CD14-positive monocyte (primary cell): ENCODE data around the gene SLC1A1. TPM values are rescaled to one million over a fixed set of nuclear protein-coding genes. Genes with fewer than 3 reads are reported as not detected.

Experiments
- DNase-seq, 3 donors: peaks; one replicate each; pipeline ENCODE4 v3.0.0-alpha.2; 2011 to 2022
- H2AFZ ChIP-seq: 2 replicates; pipeline ENCODE4 v1.6.0; 2012; ENCODE audit warnings: mild to moderate bottlenecking, low read depth, low read length, inconsistent platforms; ENCODE audit not compliant: insufficient read depth, poor library complexity, severe bottlenecking
- H3K27ac ChIP-seq, 2 donors: 1 replicate in 1 of 2; 2 replicates in 1 of 2; pipeline ENCODE4 v1.5.1; 2012 to 2013; ENCODE audit warnings: low read length in 2 of 2, control low read depth in 1 of 2, inconsistent platforms in 1 of 2, low read depth in 1 of 2, mild to moderate bottlenecking in 1 of 2
- H3K27me3 ChIP-seq, 2 donors: one replicate each; pipeline versions ENCODE4 v1.6.0 to v1.6.1; 2011 to 2013; ENCODE audit warnings: low read length in 2 of 2; ENCODE audit not compliant: control insufficient read depth in 2 of 2, insufficient read depth in 2 of 2
- H3K36me3 ChIP-seq, 2 donors: replicated peaks in 1 of 2; 1 replicate in 1 of 2; 2 replicates in 1 of 2; pipeline versions ENCODE4 v1.5.1 to v1.6.1; 2012 to 2013; ENCODE audit warnings: low read length in 2 of 2, control low read depth in 1 of 2, inconsistent platforms in 1 of 2, mild to moderate bottlenecking in 1 of 2; ENCODE audit not compliant: insufficient read depth in 2 of 2, control insufficient read depth in 1 of 2
- H3K4me1 ChIP-seq, 2 donors: 1 replicate in 1 of 2; 2 replicates in 1 of 2; pipeline versions ENCODE4 v1.5.1 to v1.6.1; 2012 to 2013; ENCODE audit warnings: low read length in 2 of 2, control low read depth in 1 of 2, inconsistent platforms in 1 of 2, mild to moderate bottlenecking in 1 of 2, moderate library complexity in 1 of 2; ENCODE audit not compliant: insufficient read depth in 2 of 2, control insufficient read depth in 1 of 2
- H3K4me2 ChIP-seq: replicated peaks from 2 replicates; pipeline ENCODE3; 2012; ENCODE audit warnings: low read length, moderate library complexity, mild to moderate bottlenecking; ENCODE audit not compliant: poor library complexity, severe bottlenecking; ENCODE audit errors: extremely low read depth
- H3K4me3 ChIP-seq, 3 experiments: fragments of 200-600 bp in 1 of 3; sonication (generic) in 1 of 3; replicated peaks in 1 of 3; 1 replicate in 2 of 3; 2 replicates in 1 of 3; pipeline ENCODE4 v1.5.1; 2011 to 2013; ENCODE audit warnings: low read length in 3 of 3, mild to moderate bottlenecking in 3 of 3, control low read depth in 2 of 3, low read depth in 2 of 3, inconsistent platforms in 1 of 3, moderate library complexity in 1 of 3
- H3K79me2 ChIP-seq: 2 replicates; pipeline ENCODE4 v1.6.0; 2012; ENCODE audit warnings: mild to moderate bottlenecking, control low read depth, inconsistent platforms, low read length, moderate library complexity; ENCODE audit not compliant: insufficient read depth
- H3K9ac ChIP-seq: 2 replicates; pipeline ENCODE4 v1.6.0; 2017; ENCODE audit warnings: low read length, mild to moderate bottlenecking; ENCODE audit not compliant: insufficient read depth, poor library complexity, severe bottlenecking
- H3K9me3 ChIP-seq, 2 donors: replicated peaks in 1 of 2; 1 replicate in 1 of 2; 2 replicates in 1 of 2; pipeline versions ENCODE4 v1.5.1 to v1.6.1; 2012 to 2013; ENCODE audit warnings: low read length in 2 of 2, control low read depth in 1 of 2; ENCODE audit not compliant: control insufficient read depth in 1 of 2, insufficient read depth in 1 of 2
- H4K20me1 ChIP-seq: 2 replicates; pipeline ENCODE4 v1.6.0; 2012; ENCODE audit warnings: mild to moderate bottlenecking, low read length, control low read depth, moderate library complexity; ENCODE audit not compliant: insufficient read depth
- H3K27ac Mint-ChIP-seq, 7 donors: one replicate each; pipeline ENCODE4 v1.8.0; 2020; ENCODE audit warnings: mild to moderate bottlenecking in 7 of 7, mixed read lengths in 7 of 7, moderate library complexity in 6 of 7, inconsistent platforms in 2 of 7
- H3K27me3 Mint-ChIP-seq, 3 donors: one replicate each; pipeline ENCODE4 v1.8.0; 2021 to 2022; ENCODE audit warnings: low read depth in 3 of 3, mild to moderate bottlenecking in 3 of 3, mixed read lengths in 3 of 3, moderate library complexity in 3 of 3, inconsistent platforms in 1 of 3
- H3K36me3 Mint-ChIP-seq, 2 donors: one replicate each; pipeline ENCODE4 v1.8.0; 2020; ENCODE audit warnings: mixed read lengths in 2 of 2, inconsistent platforms in 1 of 2, mild to moderate bottlenecking in 1 of 2
- H3K4me1 Mint-ChIP-seq: one replicate; pipeline ENCODE4 v1.8.0; 2020; ENCODE audit warnings: mild to moderate bottlenecking, mixed read lengths
- H3K4me3 Mint-ChIP-seq, 2 donors: one replicate each; pipeline ENCODE4 v1.8.0; 2020; ENCODE audit warnings: mild to moderate bottlenecking in 2 of 2, mixed read lengths in 2 of 2, moderate library complexity in 1 of 2
- H3K9me3 Mint-ChIP-seq, 7 donors: one replicate each; pipeline ENCODE4 v1.8.0; 2020 to 2022; ENCODE audit warnings: mixed read lengths in 7 of 7, mild to moderate bottlenecking in 6 of 7, moderate library complexity in 6 of 7, inconsistent platforms in 2 of 7
- CTCF ChIP-seq: fragments of 200-600 bp; IDR thresholded peaks from one replicate; pipeline ENCODE4 v1.8.0; 2022; ENCODE audit warnings: antibody characterized with exemption, mild to moderate bottlenecking
- WGBS: methylation state at CpG from one replicate; pipeline ENCODE4 v1.1.5; 2013; ENCODE audit warnings: missing lambda C conversion rate; ENCODE audit not compliant: insufficient coverage; 5-methylcytosine and 5-hydroxymethylcytosine counted together
- intact Hi-C, 2 donors: fragments of 100-400 bp; cut with micrococcal nuclease; formaldehyde crosslinking; loops; one replicate each; pipeline versions ENCODE4 v1.15.0 to v1.15.1; 2023
- polyA plus RNA-seq, 3 donors: library from polyadenylated mRNA; depleted of rRNA in 1 of 3; unstranded in 2 of 3; stranded (reverse) in 1 of 3; fragments of 300-500 nt in 2 of 3; fragments of >200 nt in 1 of 3; fragmentation: Illumina TruSeq in 2 of 3; gene quantifications; 1 replicate in 2 of 3; 2 replicates in 1 of 3; pipeline ENCODE4 v1.2.3, GENCODE V29; 2012 to 2021

The SLC1A1 gene
- polyA plus RNA-seq, 3 donors: not detected

GRCh38 chr9:4502444-4502843 lies 12.2 kb downstream of the SLC1A1 start:
- Histone ChIP-seq H3K36me3 (no peaks in the 10 kb centered on the region), H3K4me2 (no peak overlapping the region), H3K4me1 (no peaks in the 10 kb centered on the region), H3K27me3 (no peaks in the 10 kb centered on the region), H3K9me3 (no peaks in the 10 kb centered on the region), H3K27ac (no peak overlapping the region), H3K79me2 (no peaks in the 10 kb centered on the region), H4K20me1 (no peaks in the 10 kb centered on the region), H3K4me3 (no peak overlapping the region), H3K9ac (no peak overlapping the region), H2AFZ (no peak overlapping the region)
- Mint-ChIP-seq H3K27me3 (peaks cover 0 to 2% (median 0%) of the 10 kb centered on the region in 3 donors), H3K27ac (no peak overlapping the region), H3K36me3 (no peaks in the 10 kb centered on the region), H3K9me3 (peaks cover 0 to 1% (median 0%) of the 10 kb centered on the region in 7 donors), H3K4me1 (no peaks in the 10 kb centered on the region), H3K4me3 (no peak overlapping the region)
- TF ChIP-seq CTCF: no peak
- intact Hi-C loops: no loop called here
- WGBS: no CpG with 5 or more reads among the region's 1 CpG
- no peak for DNase-seq

GRCh38 chr9:4503103-4503502 lies 12.8 kb downstream of the SLC1A1 start:
- WGBS: 83% methylated on average over 1 of the region's 2 CpGs
- intact Hi-C loops: no loop called here
- Histone ChIP-seq H3K9me3 (no peaks in the 10 kb centered on the region), H3K27me3 (no peaks in the 10 kb centered on the region), H3K4me2 (no peak overlapping the region), H3K27ac (no peak overlapping the region), H3K9ac (no peak overlapping the region), H3K36me3 (no peaks in the 10 kb centered on the region), H4K20me1 (no peaks in the 10 kb centered on the region), H3K4me3 (no peak overlapping the region), H3K79me2 (no peaks in the 10 kb centered on the region), H3K4me1 (no peaks in the 10 kb centered on the region), H2AFZ (no peak overlapping the region)
- no peaks in the 10 kb centered on the region for H3K36me3 Mint-ChIP-seq
- no peaks in the 10 kb centered on the region for H3K4me1 Mint-ChIP-seq
- H3K9me3 Mint-ChIP-seq: peaks cover 0 to 2% (median 0%) of the 10 kb centered on the region in 7 donors
- no peak for TF ChIP-seq CTCF
- DNase-seq: no peak
- peaks cover 0 to 2% (median 0%) of the 10 kb centered on the region in 3 donors for H3K27me3 Mint-ChIP-seq
- H3K27ac Mint-ChIP-seq: no peak overlapping the region
- no peak overlapping the region for H3K4me3 Mint-ChIP-seq
